ENCODE data around the gene PRDM10.

GRCh38 chr11:129967996-129968395 lies 34.6 kb downstream of the PRDM10 start:
- TF ChIP-seq POLR2A (IDR thresholded peaks at IDR 0.05; ENCODE audit: borderline replicate concordance, extremely low read depth, insufficient read depth, insufficient read length), result no peak
- TF ChIP-seq, protein P1, sequence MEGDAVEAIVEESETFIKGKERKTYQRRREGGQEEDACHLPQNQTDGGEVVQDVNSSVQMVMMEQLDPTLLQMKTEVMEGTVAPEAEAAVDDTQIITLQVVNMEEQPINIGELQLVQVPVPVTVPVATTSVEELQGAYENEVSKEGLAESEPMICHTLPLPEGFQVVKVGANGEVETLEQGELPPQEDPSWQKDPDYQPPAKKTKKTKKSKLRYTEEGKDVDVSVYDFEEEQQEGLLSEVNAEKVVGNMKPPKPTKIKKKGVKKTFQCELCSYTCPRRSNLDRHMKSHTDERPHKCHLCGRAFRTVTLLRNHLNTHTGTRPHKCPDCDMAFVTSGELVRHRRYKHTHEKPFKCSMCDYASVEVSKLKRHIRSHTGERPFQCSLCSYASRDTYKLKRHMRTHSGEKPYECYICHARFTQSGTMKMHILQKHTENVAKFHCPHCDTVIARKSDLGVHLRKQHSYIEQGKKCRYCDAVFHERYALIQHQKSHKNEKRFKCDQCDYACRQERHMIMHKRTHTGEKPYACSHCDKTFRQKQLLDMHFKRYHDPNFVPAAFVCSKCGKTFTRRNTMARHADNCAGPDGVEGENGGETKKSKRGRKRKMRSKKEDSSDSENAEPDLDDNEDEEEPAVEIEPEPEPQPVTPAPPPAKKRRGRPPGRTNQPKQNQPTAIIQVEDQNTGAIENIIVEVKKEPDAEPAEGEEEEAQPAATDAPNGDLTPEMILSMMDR (IDR thresholded peaks at IDR 0.05 in 2 of 3, conservative IDR thresholded peaks at IDR 0.05 in 1 of 3; ENCODE audit: borderline replicate concordance in 1 of 3, insufficient read depth in 1 of 3, low read depth in 2 of 3, low read length in 2 of 3), result no peak
- no peak for TF ChIP-seq EZH2 (IDR thresholded peaks at IDR 0.05)
- TF ChIP-seq POLR2AphosphoS5 (IDR thresholded peaks at IDR 0.05; ENCODE audit: low read depth, low read length), result no peak
- no peak for TF ChIP-seq CEBPB (IDR thresholded peaks at IDR 0.05; ENCODE audit: low read depth)
